GM12878 (cell line): Measurements from ENCODE around the gene TRIM22. TPM values are rescaled to one million over a fixed set of nuclear protein-coding genes. Genes with fewer than 3 reads are reported as not detected.
"Not testable (repeated sequence)": the region's sequence is repeated elsewhere in the genome, so short reads cannot be mapped to it uniquely, and the experiment has no call there.

Experiments
- ATAC-seq: fragments of 200-7000 bp; cut with Tn5 transposase; 3 replicates; pipeline ENCODE4 v1.9.1; 2020; ENCODE audit warnings: mild to moderate bottlenecking, moderate library complexity
- BruUV-seq: library from RNA; stranded (reverse); fragments of 400-500 nt; replicated peaks from 2 replicates; lab custom pipeline; 2021; lab: Mats Ljungman, UMichigan
- CTCF ChIA-PET: fragments of 300-600 bp; sonication (Branson Sonifier 250); formaldehyde crosslinking; extraction: SDS; loops from one replicate; lab custom pipeline; 2021; ENCODE audit warnings: inconsistent platforms; lab: Yijun Ruan, JAX
- POLR2A ChIA-PET: fragments of 350-600 bp; formaldehyde crosslinking; extraction: SDS; loops from one replicate; lab custom pipeline; 2021; ENCODE audit warnings: inconsistent platforms; lab: Charles Lee
- RAD21 ChIA-PET: fragments of 300-600 bp; sonication (Branson Sonifier 250); formaldehyde crosslinking; loops from one replicate; lab custom pipeline; 2023; ENCODE audit warnings: antibody characterized with exemption; ENCODE audit not compliant: unreplicated experiment; lab: Charles Lee
- SMC1A ChIA-PET: fragments of 300-600 bp; sonication (Branson Sonifier 250); formaldehyde crosslinking; loops from one replicate; lab custom pipeline; 2023; ENCODE audit not compliant: unreplicated experiment, uncharacterized antibody; lab: Charles Lee
- DNase-seq: peaks from one replicate; pipeline ENCODE4 v3.0.0-alpha.2; 2011; ENCODE audit warnings: low read depth, low spot score
- FAIRE-seq: peaks from 3 replicates; lab custom pipeline; 2011; peaks lifted over from hg19 to GRCh38; lab: Jason Lieb, UNC
- H2AFZ ChIP-seq: 2 replicates; pipeline ENCODE4 v1.6.0; 2011; ENCODE audit warnings: low read depth, low read length, control low read depth; ENCODE audit not compliant: control insufficient read depth
- H3K27ac ChIP-seq: 2 replicates; pipeline ENCODE4 v1.5.1; 2011; ENCODE audit warnings: control low read depth; ENCODE audit not compliant: control insufficient read depth, insufficient read depth
- H3K27me3 ChIP-seq, 2 experiments: replicated peaks in 1 of 2; 2 replicates each; pipeline versions ENCODE4 v1.6.0 to v1.6.1; 2011; ENCODE audit warnings: low read length in 1 of 2; ENCODE audit not compliant: control insufficient read depth in 2 of 2, insufficient read depth in 2 of 2
- H3K36me3 ChIP-seq, 2 experiments: 2 replicates each; pipeline ENCODE4 v1.5.1; 2011; ENCODE audit warnings: low read length in 1 of 2; ENCODE audit not compliant: control insufficient read depth in 2 of 2, insufficient read depth in 2 of 2
- H3K4me1 ChIP-seq: 2 replicates; pipeline ENCODE4 v1.6.1; 2011; ENCODE audit warnings: mild to moderate bottlenecking, low read length, moderate library complexity, mixed read lengths; ENCODE audit not compliant: control insufficient read depth, insufficient read depth
- H3K4me2 ChIP-seq: 2 replicates; pipeline ENCODE4 v1.6.0; 2011; ENCODE audit warnings: control low read depth; ENCODE audit not compliant: control insufficient read depth, insufficient read depth
- H3K4me3 ChIP-seq: fragments of 200-600 bp; sonication (generic); 2 replicates; pipeline ENCODE4 v1.5.1; 2016
- H3K79me2 ChIP-seq: 2 replicates; pipeline ENCODE4 v1.6.0; 2011; ENCODE audit warnings: low read length; ENCODE audit not compliant: control insufficient read depth, insufficient read depth
- H3K9ac ChIP-seq: 2 replicates; pipeline ENCODE4 v1.8.0; 2011; ENCODE audit warnings: low read length, control low read depth, mixed read lengths; ENCODE audit not compliant: control insufficient read depth, insufficient read depth
- H3K9me3 ChIP-seq: replicated peaks from 3 replicates; pipeline ENCODE4 v1.5.1; 2011; ENCODE audit warnings: mild to moderate bottlenecking, low read length; ENCODE audit not compliant: control insufficient read depth, insufficient read depth
- H4K20me1 ChIP-seq: 2 replicates; pipeline ENCODE4 v1.6.0; 2011; ENCODE audit not compliant: control insufficient read depth, insufficient read depth
- NFYB ChIP-seq: IDR thresholded peaks from 2 replicates; pipeline ENCODE4 v1.6.1; 2011; ENCODE audit warnings: low read depth, mild to moderate bottlenecking, low read length, improper control_type of control experiment, moderate library complexity; ENCODE audit not compliant: insufficient read depth
- POLR2A ChIP-seq: IDR thresholded peaks from 2 replicates; pipeline ENCODE4 v1.6.1; 2011; ENCODE audit warnings: low read depth, mild to moderate bottlenecking, low read length
- POLR2AphosphoS5 ChIP-seq: IDR thresholded peaks from 2 replicates; pipeline ENCODE4 v1.6.1; 2011; ENCODE audit warnings: mild to moderate bottlenecking, low read length, inconsistent platforms
- POU2F2 ChIP-seq: IDR thresholded peaks from 3 replicates; pipeline ENCODE4 v1.6.1; 2011; ENCODE audit warnings: low read depth, mild to moderate bottlenecking, low read length, borderline replicate concordance
- SMAD5 ChIP-seq: IDR thresholded peaks from 2 replicates; pipeline ENCODE4 v1.6.1; 2016; ENCODE audit warnings: antibody characterized with exemption, low read depth
- SP1 ChIP-seq: IDR thresholded peaks from one replicate; pipeline ENCODE4 v1.6.1; 2011; ENCODE audit warnings: low read depth, low read length
- ZBED1 ChIP-seq: IDR thresholded peaks from 2 replicates; pipeline ENCODE4 v1.6.1; 2016; ENCODE audit warnings: borderline replicate concordance
- WGBS: methylation state at CpG from one replicate; pipeline ENCODE4 v1.1.6; 2016; ENCODE audit warnings: low lambda C conversion rate; ENCODE audit not compliant: insufficient replicate concordance, insufficient coverage; ENCODE audit errors: missing lambda C conversion rate; 5-methylcytosine and 5-hydroxymethylcytosine counted together
- in situ Hi-C: fragments of 300-500 bp; cut with MboI; formaldehyde crosslinking; loops from 9 replicates; pipeline ENCODE4 v1.14.3; 2018; ENCODE audit warnings: mixed read lengths
- intact Hi-C: fragments of 100-400 bp; cut with micrococcal nuclease; formaldehyde crosslinking; loops from one replicate; pipeline ENCODE4 v1.14.2; 2022; ENCODE audit not compliant: unreplicated experiment
- polyA plus RNA-seq, 11 experiments: library from polyadenylated mRNA; depleted of rRNA in 4 of 11; unstranded in 6 of 11; stranded (reverse) in 5 of 11; fragments of >200 nt; fragmentation: Nextera tagmentation in 4 of 11; fragmentation: Illumina TruSeq in 1 of 11; extraction: Ambion mirVana in 4 of 11; extraction: Trizol in 1 of 11; gene quantifications; 1 replicate in 1 of 11; 2 replicates in 10 of 11; pipeline versions ENCODE4 v1.2.1 to v1.2.3, GENCODE V29; 2011 to 2016; ENCODE audit warnings: inconsistent platforms in 2 of 11, missing spikeins in 2 of 11, low read depth in 1 of 11
- total RNA-seq, 4 experiments: library from RNA; depleted of rRNA in 3 of 4; stranded (reverse); fragments of >200 nt in 3 of 4; fragmentation: Illumina TruSeq in 1 of 4; extraction: Trizol in 1 of 4; gene quantifications; 2 replicates each; pipeline versions ENCODE4 v1.2.1 to v1.2.3, GENCODE V29; 2013 to 2021

The TRIM22 gene
- total and polyA plus RNA-seq, 10 of the 15 experiments (the other 5 are each of a cell fraction or from before 2014, with no cell fraction given): 116 to 485 (median 204) TPM

DNA sequence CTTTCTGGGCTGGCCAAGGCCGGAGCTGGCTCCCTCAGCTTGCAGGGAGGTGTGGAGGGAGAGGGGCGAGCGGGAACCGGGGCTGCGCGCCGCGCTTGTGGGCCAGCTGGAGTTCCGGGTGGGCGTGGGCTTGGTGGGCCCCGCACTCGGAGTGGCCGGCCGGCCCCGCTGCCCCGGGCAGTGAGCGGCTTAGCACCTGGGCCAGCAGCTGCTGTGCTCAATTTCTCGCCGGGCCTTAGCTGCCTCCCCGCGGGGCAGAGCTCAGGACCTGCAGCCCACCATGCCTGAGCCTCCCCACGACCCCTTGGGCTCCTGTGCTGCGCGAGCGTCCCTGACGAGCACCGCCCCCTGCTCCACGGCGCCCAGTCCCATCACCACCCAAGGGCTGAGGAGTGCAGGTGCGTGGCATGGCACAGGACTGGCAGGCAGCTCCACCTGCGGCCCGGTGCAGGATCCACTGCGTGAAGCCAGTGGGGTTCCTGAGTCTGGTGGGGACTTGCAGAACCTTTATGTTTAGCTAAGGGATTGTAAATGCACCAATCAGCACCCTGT lies 6.6 kb upstream of the TRIM22 start:
- peaks cover 0 to 22% of the 10 kb centered on the region in 2 experiments for H3K36me3 ChIP-seq
- peaks cover 25% of the 10 kb centered on the region for H3K79me2 ChIP-seq
- in situ Hi-C loops: loop anchor here (25.0 kb wide), 2 partner anchors 1821 to 1829 kb away; partner anchors contain the start of genes PPFIBP2 and STIM1
- FAIRE-seq, H3K4me1 ChIP-seq, BruUV-seq, H3K27me3 ChIP-seq, H4K20me1 ChIP-seq, H3K9me3 ChIP-seq, ATAC-seq, H3K9ac ChIP-seq, H3K4me2 ChIP-seq, H3K27ac ChIP-seq, intact Hi-C loops, H3K4me3 ChIP-seq, H2AFZ ChIP-seq, DNase-seq: not testable (repeated sequence)
- ChIA-PET POLR2A (interaction anchor here (0.7 to 2.9 kb wide), 3 partner anchors 50 to 63 kb away, joined by 4 to 28 read pairs (median 4); no protein-coding TSS in a partner anchor), SMC1A (interaction anchor here (2.5 to 3.8 kb wide), 6 partner anchors 17 to 122 kb away, joined by 14 to 52 read pairs (median 33); partner anchors contain the start of gene TRIM34), CTCF (interaction anchor here (0.7 to 4.3 kb wide), 6 partner anchors 19 to 241 kb away, joined by 3 to 37 read pairs (median 6); no protein-coding TSS in a partner anchor), RAD21 (interaction anchor here (2.4 to 3.4 kb wide), 6 partner anchors 18 to 127 kb away, joined by 11 to 30 read pairs (median 22); partner anchors contain the start of genes OR52N2 and TRIM34)
- 85% methylated on average over 20 of the region's 33 CpGs for WGBS

GRCh38 chr11:5683620-5684019 lies 6.0 kb upstream of the TRIM22 start:
- Histone ChIP-seq H3K4me3 (peak overlapping the region; percentile 87), H3K9ac (peak overlapping the region; percentile 78), H3K4me2 (peak overlapping the region; percentile 77), H3K79me2 (peaks cover 27% of the 10 kb centered on the region), H3K36me3 (peaks cover 0 to 16% of the 10 kb centered on the region in 2 experiments; a peak in 2 of 4 replicates), H3K27ac (peak overlapping the region; percentile 94)
- ChIA-PET CTCF (interaction anchor here (0.7 to 4.3 kb wide), 15 partner anchors 14 to 241 kb away, joined by 3 to 37 read pairs (median 7); partner anchors contain the start of genes OR52N2 and TRIM34), POLR2A (interaction anchor here (0.7 to 2.9 kb wide), 5 partner anchors 10 to 64 kb away, joined by 4 to 28 read pairs (median 4); no protein-coding TSS in a partner anchor), RAD21 (interaction anchor here (1.5 to 3.4 kb wide), 12 partner anchors 17 to 208 kb away, joined by 3 to 30 read pairs (median 11); partner anchors contain the start of genes OR52N2 and TRIM34), SMC1A (interaction anchor here (1.0 to 3.8 kb wide), 14 partner anchors 16 to 207 kb away, joined by 3 to 52 read pairs (median 14); partner anchors contain the start of gene TRIM34)
- BruUV-seq, FAIRE-seq, H4K20me1 ChIP-seq, H2AFZ ChIP-seq, H3K27me3 ChIP-seq, DNase-seq, H3K4me1 ChIP-seq, H3K9me3 ChIP-seq: not testable (repeated sequence)
- 43% methylated on average over 7 of the region's 7 CpGs for WGBS
- ATAC-seq: peak; percentile 9; the same call in 2 of the 3 replicates
- TF ChIP-seq SMAD5 (peak; percentile 40; the same call in 1 of the 2 replicates), SP1 (peak; percentile 39), POU2F2 (0 out of 3 replicates have a peak, but pooled peaks have one; percentile 12), ZBED1 (0 out of 2 replicates have a peak, but pooled peaks have one; percentile 1), NFYB (peak; percentile 84), POLR2A (peak; percentile 51), POLR2AphosphoS5 (peak; percentile 78)
- intact Hi-C loops: loop anchor here (1.0 to 2.0 kb wide), 2 partner anchors 59 to 125 kb away; partner anchors contain the start of genes OR52N2 and TRIM34
- in situ Hi-C loops: loop anchor here (25.0 kb wide), 2 partner anchors 1821 to 1829 kb away; partner anchors contain the start of genes PPFIBP2 and STIM1
